Liver (tissue), 3 donors: ENCODE measurements around the gene IL2RA.

Experiments used
- ATF3 ChIP-seq: IDR thresholded peaks from 2 replicates; pipeline ENCODE4 v1.6.1; 2016; ENCODE audit warnings: antibody characterized with exemption
- CTCF ChIP-seq: fragments of 150-350 bp; IDR thresholded peaks from 2 replicates; pipeline ENCODE4 v1.5.1; 2017; ENCODE audit warnings: improper control_type of control experiment, low read depth, low read length; ENCODE audit not compliant: missing input control
- FOXA1 ChIP-seq: IDR thresholded peaks from 2 replicates; pipeline ENCODE4 v1.6.1; 2016; ENCODE audit warnings: antibody characterized with exemption
- HNF4A ChIP-seq, 2 donors: conservative IDR thresholded peaks; 2 replicates each; pipeline ENCODE4 v1.6.1; 2016; ENCODE audit warnings: antibody characterized with exemption in 2 of 2, mild to moderate bottlenecking in 2 of 2
- JUND ChIP-seq, 2 donors: IDR thresholded peaks; 2 replicates each; pipeline ENCODE4 v1.6.1; 2016; ENCODE audit warnings: antibody characterized with exemption in 2 of 2
- RAD21 ChIP-seq, 2 donors: IDR thresholded peaks; 2 replicates each; pipeline ENCODE4 v1.6.1; 2016; ENCODE audit warnings: antibody characterized with exemption in 2 of 2, mild to moderate bottlenecking in 2 of 2
- REST ChIP-seq: IDR thresholded peaks from 2 replicates; pipeline ENCODE4 v1.6.1; 2016; ENCODE audit warnings: antibody characterized with exemption, mild to moderate bottlenecking
- TAF1 ChIP-seq: conservative IDR thresholded peaks from 2 replicates; pipeline ENCODE4 v1.6.1; 2016; ENCODE audit warnings: antibody characterized with exemption, mild to moderate bottlenecking
- YY1 ChIP-seq: IDR thresholded peaks from 2 replicates; pipeline ENCODE4 v1.6.1; 2016; ENCODE audit warnings: antibody characterized with exemption, mild to moderate bottlenecking
- donor health status: healthy.
- donor health status: healthy.

GRCh38 chr10:6002809-6003510 is 59.2 kb downstream of the IL2RA start:
- TF ChIP-seq RAD21 (IDR thresholded peaks at IDR 0.05): no peak
- no peak for TF ChIP-seq ATF3
- TF ChIP-seq YY1: no peak
- TF ChIP-seq CTCF: no peak
- TF ChIP-seq REST: no peak
- TF ChIP-seq JUND (IDR thresholded peaks at IDR 0.05): no peak
- no peak for TF ChIP-seq FOXA1
- TF ChIP-seq HNF4A (conservative IDR thresholded peaks at IDR 0.05): no peak
- no peak for TF ChIP-seq TAF1
